ENCODE data around the gene CLSTN1.

The CLSTN1 gene

GRCh38 chr1:9711466-9712020 is 112.2 kb downstream of the CLSTN1 start:
- Histone ChIP-seq H3K9ac (ENCODE audit: low read length) (no peak overlapping the region), H3K9me3 (ENCODE audit: insufficient read depth, low read length) (no peaks in the 10 kb centered on the region), H3K4me2 (ENCODE audit: low read depth, low read length, poor library complexity, severe bottlenecking) (no peak overlapping the region), H3K4me3 (ENCODE audit: insufficient read depth, low read length, poor library complexity, severe bottlenecking) (no peak overlapping the region), H3K27ac (ENCODE audit: low read depth, low read length) (no peak overlapping the region), H3F3A (ENCODE audit: insufficient read depth) (0 out of 2 replicates have a peak, but pooled peaks cover 5% of the 10 kb centered on the region), H3K79me2 (ENCODE audit: insufficient read depth, low read length) (no peaks in the 10 kb centered on the region), H4K20me1 (ENCODE audit: low read depth, low read length) (no peaks in the 10 kb centered on the region), H3K9me2 (replicated peaks; ENCODE audit: insufficient read depth, low read length) (no peaks in the 10 kb centered on the region), H2AFZ (ENCODE audit: low read depth, low read length, severe bottlenecking) (no peak overlapping the region), H3K36me3 (ENCODE audit: low read length) (no peaks in the 10 kb centered on the region), H3K27me3 (ENCODE audit: low read length) (no peaks in the 10 kb centered on the region)
- TF ChIP-seq EZH2phosphoT487 (conservative IDR thresholded peaks at IDR 0.05; ENCODE audit: low read length) (no peak), CTCF (IDR thresholded peaks at IDR 0.05; ENCODE audit: insufficient read depth, low read length, poor library complexity, severe bottlenecking) (no peak)

GRCh38 chr1:9710037-9710436 is 113.7 kb downstream of the CLSTN1 start:
- H3K4me3 ChIP-seq (ENCODE audit: insufficient read depth, low read length, poor library complexity, severe bottlenecking) = no peak overlapping the region
- no peak for TF ChIP-seq EZH2phosphoT487 (conservative IDR thresholded peaks at IDR 0.05; ENCODE audit: low read length)
- TF ChIP-seq CTCF (IDR thresholded peaks at IDR 0.05; ENCODE audit: insufficient read depth, low read length, poor library complexity, severe bottlenecking) = no peak
- H4K20me1 ChIP-seq (ENCODE audit: low read depth, low read length) = no peaks in the 10 kb centered on the region
- no peaks in the 10 kb centered on the region for H3K27me3 ChIP-seq (ENCODE audit: low read length)
- no peaks in the 10 kb centered on the region for H3K79me2 ChIP-seq (ENCODE audit: insufficient read depth, low read length)
- H3K9ac ChIP-seq (ENCODE audit: low read length) = no peak overlapping the region
- H3K27ac ChIP-seq (ENCODE audit: low read depth, low read length) = no peak overlapping the region
- H3K9me2 ChIP-seq (replicated peaks; ENCODE audit: insufficient read depth, low read length) = no peaks in the 10 kb centered on the region
- H3K36me3 ChIP-seq (ENCODE audit: low read length) = peaks cover 3% of the 10 kb centered on the region; the same call in 1 of the 2 replicates
- H3K4me2 ChIP-seq (ENCODE audit: low read depth, low read length, poor library complexity, severe bottlenecking) = no peak overlapping the region
- H3K9me3 ChIP-seq (ENCODE audit: insufficient read depth, low read length) = no peaks in the 10 kb centered on the region
- no peak overlapping the region for H2AFZ ChIP-seq (ENCODE audit: low read depth, low read length, severe bottlenecking)
- H3F3A ChIP-seq (ENCODE audit: insufficient read depth) = 0 out of 2 replicates have a peak, but pooled peaks cover 5% of the 10 kb centered on the region

- Histone ChIP-seq H3K9ac (ENCODE audit: low read length) (no peak overlapping the region), H3K9me3 (ENCODE audit: insufficient read depth, low read length) (no peaks in the 10 kb centered on the region), H3K27me3 (ENCODE audit: low read length) (no peaks in the 10 kb centered on the region), H3K79me2 (ENCODE audit: insufficient read depth, low read length) (no peaks in the 10 kb centered on the region), H3F3A (ENCODE audit: insufficient read depth) (no peaks in the 10 kb centered on the region), H3K36me3 (ENCODE audit: low read length) (peaks cover 3% of the 10 kb centered on the region; the same call in 1 of the 2 replicates), H3K9me2 (replicated peaks; ENCODE audit: insufficient read depth, low read length) (no peaks in the 10 kb centered on the region), H3K4me3 (ENCODE audit: insufficient read depth, low read length, poor library complexity, severe bottlenecking) (no peak overlapping the region), H3K27ac (ENCODE audit: low read depth, low read length) (no peak overlapping the region), H4K20me1 (ENCODE audit: low read depth, low read length) (no peaks in the 10 kb centered on the region), H2AFZ (ENCODE audit: low read depth, low read length, severe bottlenecking) (no peak overlapping the region), H3K4me2 (ENCODE audit: low read depth, low read length, poor library complexity, severe bottlenecking) (no peak overlapping the region)
- TF ChIP-seq EZH2phosphoT487 (conservative IDR thresholded peaks at IDR 0.05; ENCODE audit: low read length) = no peak
These were observed 117.6 kb downstream of the CLSTN1 start for GRCh38 chr1:9706178-9706577.

- H3K27me3 ChIP-seq (ENCODE audit: low read length) = no peaks in the 10 kb centered on the region
- no peak for TF ChIP-seq EZH2phosphoT487 (conservative IDR thresholded peaks at IDR 0.05; ENCODE audit: low read length)
- H2AFZ ChIP-seq (ENCODE audit: low read depth, low read length, severe bottlenecking) = no peak overlapping the region
- H3K9me2 ChIP-seq (replicated peaks; ENCODE audit: insufficient read depth, low read length) = no peaks in the 10 kb centered on the region
- H3K79me2 ChIP-seq (ENCODE audit: insufficient read depth, low read length) = no peaks in the 10 kb centered on the region
- no peak overlapping the region for H3K4me3 ChIP-seq (ENCODE audit: insufficient read depth, low read length, poor library complexity, severe bottlenecking)
- H3K9ac ChIP-seq (ENCODE audit: low read length) = no peak overlapping the region
- no peaks in the 10 kb centered on the region for H4K20me1 ChIP-seq (ENCODE audit: low read depth, low read length)
- no peaks in the 10 kb centered on the region for H3K9me3 ChIP-seq (ENCODE audit: insufficient read depth, low read length)
- peaks cover 3% of the 10 kb centered on the region; the same call in 1 of the 2 replicates for H3K36me3 ChIP-seq (ENCODE audit: low read length)
- H3K27ac ChIP-seq (ENCODE audit: low read depth, low read length) = no peak overlapping the region
- no peaks in the 10 kb centered on the region for H3F3A ChIP-seq (ENCODE audit: insufficient read depth)
- no peak overlapping the region for H3K4me2 ChIP-seq (ENCODE audit: low read depth, low read length, poor library complexity, severe bottlenecking)
These were observed 118.2 kb downstream of the CLSTN1 start for GRCh38 chr1:9705337-9706093.
